Measurements from ENCODE around the gene MYLK4.

Gene MYLK4

GRCh38 chr6:2754393-2754792 is 3.7 kb upstream of the MYLK4 start:
- DNase-seq, result no peak

- DNase-seq, result no peak
Observed at GRCh38 chr6:2753743-2754142, 3.0 kb upstream of the MYLK4 start.

GRCh38 chr6:2753110-2753489 is 2.4 kb upstream of the MYLK4 start:
- DNase-seq, result no peak

GRCh38 chr6:2752477-2753109 is 1.9 kb upstream of the MYLK4 start:
- DNase-seq, result no peak

- DNase-seq, result no peak
Observed at GRCh38 chr6:2751871-2752270, 1.1 kb upstream of the MYLK4 start.

GRCh38 chr6:2749969-2750600 is 637 bp downstream of the MYLK4 start:
- DNase-seq, result no peak

GRCh38 chr6:2748183-2748582 is 2.5 kb downstream of the MYLK4 start:
- DNase-seq, result no peak

- DNase-seq, result no peak
Observed at GRCh38 chr6:2746557-2747061, 4.1 kb downstream of the MYLK4 start.

GRCh38 chr6:2745246-2745645 is 5.5 kb downstream of the MYLK4 start:
- DNase-seq, result no peak

GRCh38 chr6:2744778-2745177 is 5.9 kb downstream of the MYLK4 start:
- DNase-seq, result no peak

- no peak for DNase-seq
Observed at GRCh38 chr6:2744209-2744771, 6.4 kb downstream of the MYLK4 start.

- no peak for DNase-seq
Observed at GRCh38 chr6:2743280-2744208, 7.2 kb downstream of the MYLK4 start.

- DNase-seq, result no peak
Observed at GRCh38 chr6:2741756-2742155, 9.0 kb downstream of the MYLK4 start.

- no peak for DNase-seq
Observed at GRCh38 chr6:2740581-2740980, 10.1 kb downstream of the MYLK4 start.

- no peak for DNase-seq
Observed at GRCh38 chr6:2739335-2739734, 11.4 kb downstream of the MYLK4 start.

GRCh38 chr6:2738373-2738979 is 12.2 kb downstream of the MYLK4 start:
- peak; percentile 19 for DNase-seq

- no peak for DNase-seq
Observed at GRCh38 chr6:2737885-2738284, 12.8 kb downstream of the MYLK4 start.

GRCh38 chr6:2734488-2735166 is 16.1 kb downstream of the MYLK4 start:
- DNase-seq, result no peak

- no peak for DNase-seq
Observed at GRCh38 chr6:2733736-2734480, 16.8 kb downstream of the MYLK4 start.

- DNase-seq, result no peak
Observed at GRCh38 chr6:2733324-2733723, 17.4 kb downstream of the MYLK4 start.

GRCh38 chr6:2732503-2733089 is 18.1 kb downstream of the MYLK4 start:
- DNase-seq, result no peak

Measured in NCI-H2107 (cell line).